Measurements from ENCODE around the gene COPS4.

- TF ChIP-seq, protein P1, sequence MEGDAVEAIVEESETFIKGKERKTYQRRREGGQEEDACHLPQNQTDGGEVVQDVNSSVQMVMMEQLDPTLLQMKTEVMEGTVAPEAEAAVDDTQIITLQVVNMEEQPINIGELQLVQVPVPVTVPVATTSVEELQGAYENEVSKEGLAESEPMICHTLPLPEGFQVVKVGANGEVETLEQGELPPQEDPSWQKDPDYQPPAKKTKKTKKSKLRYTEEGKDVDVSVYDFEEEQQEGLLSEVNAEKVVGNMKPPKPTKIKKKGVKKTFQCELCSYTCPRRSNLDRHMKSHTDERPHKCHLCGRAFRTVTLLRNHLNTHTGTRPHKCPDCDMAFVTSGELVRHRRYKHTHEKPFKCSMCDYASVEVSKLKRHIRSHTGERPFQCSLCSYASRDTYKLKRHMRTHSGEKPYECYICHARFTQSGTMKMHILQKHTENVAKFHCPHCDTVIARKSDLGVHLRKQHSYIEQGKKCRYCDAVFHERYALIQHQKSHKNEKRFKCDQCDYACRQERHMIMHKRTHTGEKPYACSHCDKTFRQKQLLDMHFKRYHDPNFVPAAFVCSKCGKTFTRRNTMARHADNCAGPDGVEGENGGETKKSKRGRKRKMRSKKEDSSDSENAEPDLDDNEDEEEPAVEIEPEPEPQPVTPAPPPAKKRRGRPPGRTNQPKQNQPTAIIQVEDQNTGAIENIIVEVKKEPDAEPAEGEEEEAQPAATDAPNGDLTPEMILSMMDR (IDR thresholded peaks at IDR 0.05), result no peak
- TF ChIP-seq EZH2 (IDR thresholded peaks at IDR 0.05) (no peak), EZH2phosphoT487 (IDR thresholded peaks at IDR 0.05) (no peak)
These were observed 86.3 kb downstream of the COPS4 start for GRCh38 chr4:83121246-83121645.

Measured in neural progenitor cell (in vitro differentiated cells).